Mesenchymal stem cell (in vitro differentiated cells and primary cell): Measurements from ENCODE around the gene NLGN4Y.

ENCODE experiments used
- DNase-seq: peaks from one replicate; pipeline ENCODE4 v3.0.0-alpha.2; 2013
- H2AFZ ChIP-seq: one replicate; pipeline ENCODE4 v1.6.1; 2013; ENCODE audit warnings: low read depth, mild to moderate bottlenecking, control low read depth, inconsistent platforms, low read length, moderate library complexity
- H2AK5ac ChIP-seq: 2 replicates; pipeline ENCODE4 v1.6.1; 2013; ENCODE audit warnings: low read length, moderate library complexity, mild to moderate bottlenecking, inconsistent platforms; ENCODE audit not compliant: severe bottlenecking
- H2BK120ac ChIP-seq: one replicate; pipeline ENCODE4 v1.6.1; 2013; ENCODE audit warnings: low read depth, mild to moderate bottlenecking, inconsistent platforms, low read length, moderate library complexity
- H2BK12ac ChIP-seq, 2 experiments: one replicate each; pipeline ENCODE4 v1.6.1; 2013; ENCODE audit warnings: inconsistent platforms in 2 of 2, low read length in 2 of 2, mild to moderate bottlenecking in 2 of 2, moderate library complexity in 2 of 2, control low read depth in 1 of 2
- H2BK15ac ChIP-seq: one replicate; pipeline ENCODE4 v1.6.1; 2013; ENCODE audit warnings: mild to moderate bottlenecking, low read depth, inconsistent platforms; ENCODE audit not compliant: poor library complexity, severe bottlenecking
- H2BK5ac ChIP-seq: 2 replicates; pipeline ENCODE4 v1.6.1; 2013; ENCODE audit warnings: low read depth, mild to moderate bottlenecking, low read length, control low read depth, inconsistent platforms; ENCODE audit not compliant: poor library complexity, severe bottlenecking
- H3K14ac ChIP-seq, 2 experiments: one replicate each; pipeline ENCODE4 v1.6.1; 2013; ENCODE audit warnings: inconsistent platforms in 2 of 2, low read length in 2 of 2, control low read depth in 1 of 2, mild to moderate bottlenecking in 1 of 2, moderate library complexity in 1 of 2
- H3K18ac ChIP-seq, 2 experiments: one replicate each; pipeline ENCODE4 v1.6.1; 2013; ENCODE audit warnings: inconsistent platforms in 2 of 2, low read length in 2 of 2, control low read depth in 1 of 2, low read depth in 1 of 2, mild to moderate bottlenecking in 1 of 2
- H3K23ac ChIP-seq, 2 experiments: one replicate each; pipeline ENCODE4 v1.6.1; 2013; ENCODE audit warnings: inconsistent platforms in 2 of 2, low read length in 2 of 2, mild to moderate bottlenecking in 2 of 2, moderate library complexity in 2 of 2, control low read depth in 1 of 2
- H3K27ac ChIP-seq: 2 replicates; pipeline ENCODE4 v1.5.1; 2013; ENCODE audit warnings: mild to moderate bottlenecking, moderate library complexity, low read length, control low read depth, inconsistent platforms; ENCODE audit not compliant: poor library complexity, severe bottlenecking
- H3K27me3 ChIP-seq, 2 experiments: 2 replicates each; pipeline versions ENCODE4 v1.6.1 to v1.7.0; 2013; ENCODE audit warnings: low read length in 2 of 2, mild to moderate bottlenecking in 2 of 2, moderate library complexity in 2 of 2, control low read depth in 1 of 2, inconsistent platforms in 1 of 2; ENCODE audit not compliant: control insufficient read depth in 1 of 2, insufficient read depth in 1 of 2
- H3K36me3 ChIP-seq, 2 experiments: 2 replicates each; pipeline versions ENCODE4 v1.6.1 to v1.7.0; 2013; ENCODE audit warnings: low read length in 2 of 2, control low read depth in 1 of 2, inconsistent platforms in 1 of 2, low read depth in 1 of 2, mild to moderate bottlenecking in 1 of 2; ENCODE audit not compliant: insufficient read depth in 2 of 2, control insufficient read depth in 1 of 2
- H3K4ac ChIP-seq, 2 experiments: one replicate each; pipeline ENCODE4 v1.6.1; 2013; ENCODE audit warnings: inconsistent platforms in 2 of 2, low read length in 2 of 2, mild to moderate bottlenecking in 2 of 2, moderate library complexity in 2 of 2, control low read depth in 1 of 2, low read depth in 1 of 2
- H3K4me1 ChIP-seq: 2 replicates; pipeline ENCODE4 v1.6.1; 2013; ENCODE audit warnings: low read depth, low read length, control low read depth; ENCODE audit not compliant: control insufficient read depth, insufficient read depth
- H3K4me2 ChIP-seq: 2 replicates; pipeline ENCODE4 v1.6.1; 2013; ENCODE audit warnings: low read length, mild to moderate bottlenecking, inconsistent platforms; ENCODE audit not compliant: poor library complexity, severe bottlenecking
- H3K4me3 ChIP-seq, 2 experiments: 2 replicates each; pipeline versions ENCODE4 v1.5.1 to v1.7.0; 2013; ENCODE audit warnings: low read length in 2 of 2, mild to moderate bottlenecking in 2 of 2, control low read depth in 1 of 2, low read depth in 1 of 2; ENCODE audit not compliant: insufficient read depth in 1 of 2
- H3K79me1 ChIP-seq: replicated peaks from 2 replicates; pipeline ENCODE4 v1.6.1; 2013; ENCODE audit warnings: mild to moderate bottlenecking, control low read depth, low read length, inconsistent platforms; ENCODE audit not compliant: poor library complexity, severe bottlenecking
- H3K9ac ChIP-seq: 2 replicates; pipeline ENCODE4 v1.7.0; 2013; ENCODE audit warnings: mild to moderate bottlenecking, low read length, moderate library complexity
- H3K9me3 ChIP-seq: 2 replicates; pipeline ENCODE4 v1.7.0; 2013; ENCODE audit warnings: mild to moderate bottlenecking, low read length; ENCODE audit not compliant: control insufficient read depth
- H4K8ac ChIP-seq: one replicate; pipeline ENCODE4 v1.6.1; 2013; ENCODE audit warnings: inconsistent platforms, mild to moderate bottlenecking, low read length, moderate library complexity
- H4K91ac ChIP-seq: one replicate; pipeline ENCODE4 v1.6.1; 2013; ENCODE audit warnings: mild to moderate bottlenecking, low read length, inconsistent platforms
- WGBS: methylation state at CpG from one replicate; pipeline ENCODE4 v1.1.7; 2013; ENCODE audit warnings: mixed read lengths; 5-methylcytosine and 5-hydroxymethylcytosine counted together

The NLGN4Y gene

DNA sequence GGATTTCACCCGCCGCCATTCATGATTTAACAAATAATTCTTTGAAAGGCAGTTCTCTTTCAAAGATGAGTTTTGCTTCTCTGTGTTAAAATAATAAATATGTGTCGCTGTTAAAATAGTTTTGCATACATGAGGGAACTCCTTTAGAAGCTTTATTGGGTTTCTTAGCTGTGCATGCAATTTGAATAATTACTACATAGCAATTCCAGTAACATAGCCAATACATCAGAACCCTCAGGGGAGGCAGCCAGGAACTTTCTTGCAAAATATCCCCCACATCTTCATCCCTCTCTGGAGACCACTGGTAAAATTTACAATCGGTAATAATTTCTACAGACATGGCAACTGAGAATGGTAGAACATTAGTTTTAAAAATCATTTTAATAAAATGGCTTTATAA, 268.8 kb downstream of the NLGN4Y start:
- no peak overlapping the region for H3K23ac ChIP-seq
- no peak overlapping the region for H2AK5ac ChIP-seq
- H3K79me1 ChIP-seq: no peaks in the 10 kb centered on the region
- H2BK15ac ChIP-seq: no peak overlapping the region
- no peak overlapping the region for H4K8ac ChIP-seq
- H3K27me3 ChIP-seq: no peaks in the 10 kb centered on the region
- no peak overlapping the region for H3K27ac ChIP-seq
- no peak overlapping the region for H3K14ac ChIP-seq
- H3K4me1 ChIP-seq: no peaks in the 10 kb centered on the region
- DNase-seq: no peak
- no peak overlapping the region for H4K91ac ChIP-seq
- H2BK120ac ChIP-seq: no peak overlapping the region
- no peak overlapping the region for H3K9ac ChIP-seq
- H2BK5ac ChIP-seq: no peak overlapping the region
- no peaks in the 10 kb centered on the region for H3K36me3 ChIP-seq
- no peak overlapping the region for H3K18ac ChIP-seq
- WGBS: no CpG with 5 or more reads among the region's 4 CpGs
- no peak overlapping the region for H3K4me2 ChIP-seq
- H2AFZ ChIP-seq: no peak overlapping the region
- H3K4ac ChIP-seq: no peak overlapping the region
- no peak overlapping the region for H2BK12ac ChIP-seq
- H3K4me3 ChIP-seq: no peak overlapping the region
- no peaks in the 10 kb centered on the region for H3K9me3 ChIP-seq

DNA sequence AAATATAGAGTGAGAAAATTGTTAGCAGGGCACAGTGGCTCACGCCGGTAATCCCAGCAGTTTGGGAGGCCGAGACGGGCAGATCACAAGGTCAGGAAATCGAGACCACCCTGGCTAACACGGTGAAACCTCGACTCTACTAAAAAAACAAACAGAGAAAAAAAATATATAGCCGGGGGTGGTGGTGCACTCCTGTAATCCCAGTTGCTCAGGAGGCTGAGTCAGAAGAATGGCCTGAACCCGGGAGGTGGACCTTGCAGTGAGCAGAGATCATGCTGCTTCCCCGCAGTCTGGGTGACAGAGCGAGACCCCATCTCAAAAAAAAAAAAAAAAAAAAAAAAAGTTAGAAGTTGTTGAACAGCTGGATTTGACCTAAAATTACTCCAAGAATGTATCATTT, 269.3 kb downstream of the NLGN4Y start:
- Histone ChIP-seq H3K36me3 (no peaks in the 10 kb centered on the region), H2AFZ (no peak overlapping the region), H3K9me3 (no peaks in the 10 kb centered on the region), H2AK5ac (no peak overlapping the region), H3K79me1 (no peaks in the 10 kb centered on the region), H2BK15ac (no peak overlapping the region), H3K23ac (no peak overlapping the region), H3K14ac (no peak overlapping the region), H3K4me2 (no peak overlapping the region), H2BK5ac (no peak overlapping the region), H2BK120ac (no peak overlapping the region), H3K4me1 (no peaks in the 10 kb centered on the region), H3K9ac (no peak overlapping the region), H3K27ac (no peak overlapping the region), H2BK12ac (no peak overlapping the region), H3K4me3 (no peak overlapping the region), H4K91ac (no peak overlapping the region), H3K27me3 (no peaks in the 10 kb centered on the region), H3K4ac (no peak overlapping the region), H4K8ac (no peak overlapping the region), H3K18ac (no peak overlapping the region)
- no CpG with 5 or more reads among the region's 11 CpGs for WGBS
- no peak for DNase-seq

DNA sequence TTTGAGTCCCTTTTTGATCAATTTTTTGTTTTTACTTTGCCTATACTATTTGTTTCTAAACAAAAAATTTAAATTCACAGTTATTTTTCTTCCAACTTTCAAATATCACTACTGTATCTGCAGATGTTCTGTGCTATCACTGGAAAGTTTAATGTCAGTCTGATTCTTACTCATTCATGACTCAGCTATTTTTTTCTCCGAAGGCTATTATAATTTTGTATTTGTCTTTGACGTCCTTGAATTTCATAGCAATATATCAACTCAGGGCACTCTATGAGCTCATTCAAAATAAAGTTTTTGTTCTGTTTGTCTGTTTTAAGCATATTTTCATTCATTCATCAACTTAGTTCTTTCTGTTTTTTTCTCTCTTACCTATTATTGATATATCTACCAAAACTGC, 273.7 kb downstream of the NLGN4Y start:
- H3K36me3 ChIP-seq: no peaks in the 10 kb centered on the region
- H2AK5ac ChIP-seq: no peak overlapping the region
- no peak overlapping the region for H4K91ac ChIP-seq
- no peaks in the 10 kb centered on the region for H3K9me3 ChIP-seq
- no peak overlapping the region for H2AFZ ChIP-seq
- no peak overlapping the region for H4K8ac ChIP-seq
- no peak overlapping the region for H3K14ac ChIP-seq
- H2BK5ac ChIP-seq: no peak overlapping the region
- DNase-seq: no peak
- no peak overlapping the region for H3K9ac ChIP-seq
- no peak overlapping the region for H2BK120ac ChIP-seq
- H3K4me1 ChIP-seq: no peaks in the 10 kb centered on the region
- H2BK12ac ChIP-seq: no peak overlapping the region
- H3K23ac ChIP-seq: no peak overlapping the region
- no CpG with 5 or more reads among the region's 2 CpGs for WGBS
- no peaks in the 10 kb centered on the region for H3K27me3 ChIP-seq
- no peak overlapping the region for H3K18ac ChIP-seq
- no peak overlapping the region for H3K4ac ChIP-seq
- no peak overlapping the region for H3K4me3 ChIP-seq
- no peaks in the 10 kb centered on the region for H3K79me1 ChIP-seq
- no peak overlapping the region for H3K4me2 ChIP-seq
- no peak overlapping the region for H3K27ac ChIP-seq
- no peak overlapping the region for H2BK15ac ChIP-seq

DNA sequence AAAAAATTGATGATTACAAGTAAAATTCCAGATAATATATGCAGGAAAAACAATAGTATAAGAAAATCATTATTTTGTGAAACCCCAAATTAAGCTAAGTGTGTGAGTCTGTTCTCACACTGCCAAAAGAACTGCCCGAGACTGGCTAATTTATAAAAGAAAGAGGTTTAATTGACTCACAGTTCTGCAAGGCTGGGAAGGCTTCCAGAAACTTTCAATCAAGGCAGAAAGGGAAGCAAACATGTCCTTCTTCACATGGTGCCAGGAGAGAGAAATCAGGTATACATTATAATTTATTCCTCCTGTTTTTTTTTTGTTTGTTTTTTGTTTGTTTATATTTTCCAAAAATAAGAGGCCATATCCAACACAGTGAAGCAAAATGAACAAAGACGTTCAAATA, 276.8 kb downstream of the NLGN4Y start:
- Histone ChIP-seq H4K8ac (no peak overlapping the region), H3K4me2 (no peak overlapping the region), H2AK5ac (no peak overlapping the region), H3K36me3 (no peaks in the 10 kb centered on the region), H2BK120ac (no peak overlapping the region), H3K4me3 (no peak overlapping the region), H3K79me1 (no peaks in the 10 kb centered on the region), H3K18ac (no peak overlapping the region), H3K9me3 (no peaks in the 10 kb centered on the region), H2BK5ac (no peak overlapping the region), H3K9ac (no peak overlapping the region), H2BK12ac (no peak overlapping the region), H3K27me3 (no peaks in the 10 kb centered on the region), H3K23ac (no peak overlapping the region), H3K27ac (no peak overlapping the region), H2AFZ (no peak overlapping the region), H3K4me1 (peaks cover 1% of the 10 kb centered on the region), H3K14ac (no peak overlapping the region), H3K4ac (no peak overlapping the region), H4K91ac (no peak overlapping the region), H2BK15ac (no peak overlapping the region)
- 100% methylated on average over 1 of the region's 2 CpGs for WGBS
- no peak for DNase-seq
